GM19463 (cell line): ENCODE data around the gene NPHP4.

Experiments used
- ATAC-seq: cut with Tn5 transposase; IDR thresholded peaks from one replicate; pipeline ENCODE4 v1.9.1; 2021; ENCODE audit warnings: mild to moderate bottlenecking, moderate library complexity; ENCODE audit not compliant: unreplicated experiment

NPHP4 gene

GRCh38 chr1:5992814-5993555 lies 760 bp upstream of the NPHP4 start:
- ATAC-seq, result no peak

DNA sequence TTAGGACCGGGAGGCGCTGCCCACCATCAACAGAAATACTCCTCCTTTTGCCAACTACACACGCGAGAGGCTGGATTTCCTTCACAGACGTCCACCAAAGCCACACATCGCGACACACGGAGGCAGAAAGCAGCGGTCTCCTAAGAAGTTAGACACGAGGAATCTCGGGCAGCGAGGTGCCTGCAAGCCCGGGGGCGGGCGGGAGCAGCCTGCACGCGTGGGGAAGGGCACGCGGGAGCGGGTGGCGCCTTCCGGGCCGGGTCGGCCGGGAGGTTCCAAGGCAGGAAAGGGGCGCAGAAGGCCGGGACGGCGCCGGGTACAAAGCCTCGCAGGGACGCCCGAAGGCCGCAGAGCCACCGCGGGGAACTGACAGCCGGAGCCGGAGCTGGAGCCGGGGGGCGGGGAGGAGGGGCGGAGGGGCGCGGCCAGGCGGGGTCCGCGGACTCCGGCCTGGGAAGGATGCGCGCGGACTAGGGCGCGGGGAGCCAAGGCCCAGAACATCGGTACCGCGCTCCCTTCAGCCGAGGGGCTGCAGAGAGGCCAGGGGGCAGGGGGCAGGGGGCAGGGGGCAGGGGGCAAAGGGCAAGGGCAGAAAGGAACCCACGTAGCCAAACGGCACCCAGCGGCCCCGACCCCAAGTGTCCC lies 722 bp downstream of the NPHP4 start:
- ATAC-seq, result peak; percentile 6

DNA sequence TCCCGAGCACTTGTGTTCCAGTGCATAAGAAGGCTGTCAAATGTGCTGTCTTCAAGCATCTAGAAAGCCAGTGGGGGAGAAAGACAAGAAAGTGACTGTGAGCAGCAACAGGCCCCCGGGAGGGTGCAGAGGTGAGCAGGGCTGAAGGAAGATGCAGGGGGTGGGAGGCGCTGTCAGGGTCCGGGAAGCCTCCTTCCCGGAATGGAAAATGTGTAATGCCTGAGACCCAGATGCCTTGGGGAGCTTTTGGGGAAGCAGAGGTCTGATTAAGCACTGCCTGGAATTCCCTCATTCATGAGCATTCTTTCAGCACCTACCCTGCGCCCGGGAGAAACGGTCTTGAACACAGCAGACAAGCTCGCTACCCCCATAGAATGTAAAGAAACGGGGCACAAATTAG lies 1.3 kb downstream of the NPHP4 start:
- no peak for ATAC-seq

DNA sequence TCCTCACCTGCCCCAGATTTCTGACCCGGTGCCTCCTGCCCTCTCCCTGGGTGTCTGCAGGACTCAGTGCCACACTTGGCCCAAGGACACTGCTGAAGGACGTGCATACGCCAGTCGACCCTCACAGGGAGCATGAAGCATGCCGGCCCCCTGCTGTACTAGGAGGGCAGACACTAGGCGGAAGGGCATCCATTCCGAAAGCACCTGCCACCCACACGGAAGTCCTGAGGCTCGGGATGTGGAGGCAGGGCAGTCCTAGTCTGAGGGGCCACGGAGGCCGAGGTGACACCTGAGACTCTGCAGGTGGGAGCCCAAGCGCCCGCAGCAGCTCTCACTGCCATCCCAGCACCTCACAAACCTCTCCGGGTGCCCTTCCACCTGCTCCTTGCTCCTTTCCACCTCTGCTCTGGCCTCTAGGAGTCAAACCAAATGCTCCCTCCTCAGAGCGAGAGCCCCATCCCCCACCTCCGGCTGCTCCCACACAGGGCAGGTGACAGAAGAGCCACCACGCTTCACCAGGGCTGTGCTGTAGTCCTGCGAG lies 2.4 kb downstream of the NPHP4 start:
- ATAC-seq, result no peak

DNA sequence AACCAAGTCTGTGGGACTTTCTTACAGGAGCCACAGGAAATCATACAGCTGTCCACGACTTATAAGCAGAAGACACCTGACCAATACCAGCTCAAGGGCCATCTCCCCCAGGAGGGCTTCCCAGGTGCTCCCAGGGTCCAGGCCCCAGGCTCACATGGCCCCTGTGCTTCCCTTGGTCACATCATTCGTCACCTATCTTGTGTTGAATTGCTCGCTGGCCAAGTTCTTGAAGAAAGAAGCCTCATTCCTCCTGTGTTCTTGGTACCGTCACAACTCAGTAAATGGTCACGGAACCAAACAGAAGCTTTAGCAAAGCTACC lies 3.0 kb downstream of the NPHP4 start:
- ATAC-seq, result no peak

GRCh38 chr1:5988596-5989285 lies 3.5 kb downstream of the NPHP4 start:
- no peak for ATAC-seq

GRCh38 chr1:5986018-5986417 lies 6.2 kb downstream of the NPHP4 start:
- no peak for ATAC-seq

- no peak for ATAC-seq
These were observed 7.0 kb downstream of the NPHP4 start for GRCh38 chr1:5985250-5985649.

GRCh38 chr1:5983361-5984103 lies 8.7 kb downstream of the NPHP4 start:
- ATAC-seq, result no peak

GRCh38 chr1:5982868-5983267 lies 9.4 kb downstream of the NPHP4 start:
- no peak for ATAC-seq

GRCh38 chr1:5982276-5982675 lies 9.9 kb downstream of the NPHP4 start:
- ATAC-seq, result no peak

GRCh38 chr1:5981009-5981380 lies 11.2 kb downstream of the NPHP4 start:
- no peak for ATAC-seq

- no peak for ATAC-seq
These were observed 11.8 kb downstream of the NPHP4 start for GRCh38 chr1:5980314-5981008.

- ATAC-seq, result no peak
These were observed 12.5 kb downstream of the NPHP4 start for GRCh38 chr1:5979536-5980313.

DNA sequence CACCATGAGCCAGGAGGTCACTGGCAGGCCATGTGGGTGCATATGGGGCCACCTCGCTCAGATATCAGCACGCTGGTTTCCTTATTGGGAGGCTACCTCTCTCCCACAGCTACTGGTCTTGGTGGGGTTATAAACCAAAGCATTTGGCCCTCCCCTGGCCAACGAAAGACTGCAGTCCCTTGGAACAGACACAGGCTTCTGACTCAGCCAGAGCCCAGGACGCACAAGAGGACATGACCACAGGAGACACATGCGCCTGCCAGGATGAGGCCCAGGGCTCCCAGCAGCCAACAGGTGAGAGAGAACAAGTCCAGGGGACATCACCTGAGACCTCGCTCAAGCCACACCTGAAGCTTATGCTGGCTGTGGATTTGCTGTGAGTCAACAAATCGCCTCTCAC lies 13.8 kb downstream of the NPHP4 start:
- ATAC-seq, result no peak

DNA sequence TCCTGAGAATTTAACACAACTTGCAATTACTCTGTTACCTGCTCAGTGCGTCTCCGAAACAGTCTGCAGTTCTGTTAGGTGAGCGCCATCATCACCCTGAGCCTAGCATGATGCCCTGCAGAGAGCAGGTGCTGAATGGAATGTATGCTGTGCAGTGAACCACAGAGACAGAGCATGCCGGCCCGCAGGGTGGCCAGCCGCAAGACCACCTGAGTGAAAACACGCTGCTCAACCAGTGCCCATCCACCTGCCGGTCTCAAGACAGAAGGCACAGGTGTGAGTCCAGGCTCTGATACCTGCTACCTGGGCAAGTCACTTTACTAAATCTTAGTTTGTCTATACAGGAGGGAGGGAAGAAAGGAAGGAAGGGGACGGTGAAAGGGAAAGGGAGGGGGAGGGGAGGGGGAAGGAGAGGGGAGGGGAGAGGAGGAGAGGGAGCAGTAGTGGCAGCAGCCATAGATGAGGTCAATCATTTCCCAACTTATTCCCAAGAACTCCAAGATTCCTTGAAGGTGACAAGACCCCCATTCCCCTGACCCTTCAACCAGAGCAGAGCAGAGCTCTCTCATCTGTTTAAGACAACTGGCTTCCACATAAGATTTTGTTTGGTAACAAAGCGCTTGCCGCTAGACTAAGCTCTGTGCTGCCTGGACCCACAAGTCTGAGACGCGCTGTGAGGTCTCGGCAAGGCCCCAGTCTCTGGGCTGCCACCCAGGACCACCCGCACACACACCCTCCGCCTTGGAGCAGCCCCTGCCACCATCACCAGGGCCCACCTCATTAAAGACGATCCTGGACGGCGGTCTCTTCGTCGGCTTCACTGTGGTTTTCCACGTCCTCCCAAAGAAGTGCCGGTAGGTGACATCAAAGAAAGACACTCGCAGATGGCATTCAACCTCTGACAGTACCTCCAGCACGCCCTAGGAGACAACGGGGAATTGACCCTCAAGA lies 14.5 kb downstream of the NPHP4 start:
- ATAC-seq, result no peak

- ATAC-seq, result no peak
These were observed 15.3 kb downstream of the NPHP4 start for GRCh38 chr1:5976726-5977493.

GRCh38 chr1:5976231-5976630 lies 16.0 kb downstream of the NPHP4 start:
- ATAC-seq, result no peak
